Measurements from ENCODE around the gene THAP6. TPM values are rescaled to one million over a fixed set of nuclear protein-coding genes. Genes with fewer than 3 reads are reported as not detected.
"Not testable (repeated sequence)": the region's sequence is repeated elsewhere in the genome, so short reads cannot be mapped to it uniquely, and the experiment has no call there.

The THAP6 gene
- total and polyA plus RNA-seq, 2 donors (not counting 3 experiments of a cell fraction or from before 2014, with no cell fraction given) = 2.1 to 6.8 TPM

- no peak overlapping the region for H3K9ac ChIP-seq (replicated peaks; ENCODE audit: extremely low read depth, insufficient read depth, low read length)
- H3K4me2 ChIP-seq (ENCODE audit: insufficient read depth, low read length) = no peak overlapping the region
- H4K20me1 ChIP-seq (replicated peaks; ENCODE audit: control insufficient read depth, extremely low read depth, insufficient read depth, low read length) = no peaks in the 10 kb centered on the region
- H3K27ac ChIP-seq (ENCODE audit: insufficient read depth, low read depth, low read length) = no peak overlapping the region
- intact Hi-C loops (cut with micrococcal nuclease) (loop anchor here (10.0 kb wide), 1 partner anchor 891 kb away; no protein-coding TSS in a partner anchor), dilution Hi-C loops (cut with MboI; ENCODE audit: extremely low pct_ligation_motif_present, low sequenced_read_pairs) (no loop called here)
- H3K27me3 ChIP-seq (ENCODE audit: control insufficient read depth in 2 of 2, insufficient read depth in 2 of 2, low read length in 2 of 2) = no peaks in the 10 kb centered on the region
- FAIRE-seq (no peak), DNase-seq (ENCODE audit: low read depth, low spot score) (no peak)
- peaks cover 21% of the 10 kb centered on the region for H3K79me2 ChIP-seq (ENCODE audit: control insufficient read depth, insufficient read depth, low read length)
- H2AFZ ChIP-seq (ENCODE audit: low read depth, low read length) = no peak overlapping the region
- ChIA-PET POLR2A (no interaction called here), CTCF (no interaction called here)
- TF ChIP-seq EZH2 (IDR thresholded peaks at IDR 0.05; ENCODE audit: borderline replicate concordance, low read depth, low read length, severe bottlenecking) (no peak), JUN (IDR thresholded peaks at IDR 0.05; ENCODE audit: borderline replicate concordance, insufficient read depth, insufficient read length, low read depth) (no peak), FOS (IDR thresholded peaks at IDR 0.05; ENCODE audit: borderline replicate concordance, insufficient read depth, low read length) (no peak), MYC (IDR thresholded peaks at IDR 0.05; ENCODE audit: low read depth, low read length) (no peak), CTCF (IDR thresholded peaks at IDR 0.05; ENCODE audit: extremely low read depth in 1 of 2, insufficient read depth in 1 of 2, low read depth in 1 of 2, low read length in 2 of 2) (no peak), POLR2AphosphoS5 (IDR thresholded peaks at IDR 0.05; ENCODE audit: insufficient read depth, low read depth, low read length) (no peak), GATA2 (IDR thresholded peaks at IDR 0.05; ENCODE audit: insufficient read depth, insufficient read length, low read depth, low read length) (no peak), POLR2A (IDR thresholded peaks at IDR 0.05; ENCODE audit: low read depth, low read length) (no peak), MAX (IDR thresholded peaks at IDR 0.05; ENCODE audit: insufficient read depth, insufficient read length) (no peak)
- no TSS peak for BruUV-seq (replicated peaks)
- no peaks in the 10 kb centered on the region for H3K9me1 ChIP-seq (replicated peaks; ENCODE audit: control insufficient read depth, extremely low read depth, insufficient read depth, low read length)
- H3K9me3 ChIP-seq (replicated peaks; ENCODE audit: control insufficient read depth, insufficient read depth, low read length) = no peaks in the 10 kb centered on the region
- H3K4me3 ChIP-seq (replicated peaks in 1 of 3; ENCODE audit: insufficient read depth in 1 of 3, low read depth in 1 of 3, low read length in 3 of 3) = no peak overlapping the region
- H3K4me1 ChIP-seq (ENCODE audit: control insufficient read depth, extremely low read depth, insufficient read depth, low read length) = peaks cover 30% of the 10 kb centered on the region
- H3K36me3 ChIP-seq (ENCODE audit: control insufficient read depth in 2 of 2, extremely low read depth in 1 of 2, insufficient read depth in 2 of 2, low read length in 2 of 2) = no peaks in the 10 kb centered on the region
Measured at GRCh38 chr4:75516144-75516543, 1.9 kb downstream of the THAP6 start.

- dilution Hi-C loops (cut with MboI; ENCODE audit: extremely low pct_ligation_motif_present, low sequenced_read_pairs); BruUV-seq (replicated peaks); DNase-seq (ENCODE audit: low read depth, low spot score); H3K9me1 ChIP-seq (replicated peaks; ENCODE audit: control insufficient read depth, extremely low read depth, insufficient read depth, low read length); H3K79me2 ChIP-seq (ENCODE audit: control insufficient read depth, insufficient read depth, low read length); H3K4me3 ChIP-seq (replicated peaks in 1 of 3; ENCODE audit: insufficient read depth in 1 of 3, low read depth in 1 of 3, low read length in 3 of 3); H3K27ac ChIP-seq (ENCODE audit: insufficient read depth, low read depth, low read length); H3K9ac ChIP-seq (replicated peaks; ENCODE audit: extremely low read depth, insufficient read depth, low read length); H3K36me3 ChIP-seq (ENCODE audit: control insufficient read depth in 2 of 2, extremely low read depth in 1 of 2, insufficient read depth in 2 of 2, low read length in 2 of 2); H2AFZ ChIP-seq (ENCODE audit: low read depth, low read length); H3K27me3 ChIP-seq (ENCODE audit: control insufficient read depth in 2 of 2, insufficient read depth in 2 of 2, low read length in 2 of 2); CTCF ChIA-PET; H4K20me1 ChIP-seq (replicated peaks; ENCODE audit: control insufficient read depth, extremely low read depth, insufficient read depth, low read length); H3K9me3 ChIP-seq (replicated peaks; ENCODE audit: control insufficient read depth, insufficient read depth, low read length); H3K4me2 ChIP-seq (ENCODE audit: insufficient read depth, low read length); FAIRE-seq; H3K4me1 ChIP-seq (ENCODE audit: control insufficient read depth, extremely low read depth, insufficient read depth, low read length); POLR2A ChIA-PET: not testable (repeated sequence)
- intact Hi-C loops (cut with micrococcal nuclease) = loop anchor here (10.0 kb wide), 1 partner anchor 895 kb away; no protein-coding TSS in a partner anchor
Measured at GRCh38 chr4:75519452-75519851, 5.2 kb downstream of the THAP6 start.

All from endothelial cell of umbilical vein (primary cell).